ENCODE data around the gene MAPK12.

The MAPK12 gene

DNA sequence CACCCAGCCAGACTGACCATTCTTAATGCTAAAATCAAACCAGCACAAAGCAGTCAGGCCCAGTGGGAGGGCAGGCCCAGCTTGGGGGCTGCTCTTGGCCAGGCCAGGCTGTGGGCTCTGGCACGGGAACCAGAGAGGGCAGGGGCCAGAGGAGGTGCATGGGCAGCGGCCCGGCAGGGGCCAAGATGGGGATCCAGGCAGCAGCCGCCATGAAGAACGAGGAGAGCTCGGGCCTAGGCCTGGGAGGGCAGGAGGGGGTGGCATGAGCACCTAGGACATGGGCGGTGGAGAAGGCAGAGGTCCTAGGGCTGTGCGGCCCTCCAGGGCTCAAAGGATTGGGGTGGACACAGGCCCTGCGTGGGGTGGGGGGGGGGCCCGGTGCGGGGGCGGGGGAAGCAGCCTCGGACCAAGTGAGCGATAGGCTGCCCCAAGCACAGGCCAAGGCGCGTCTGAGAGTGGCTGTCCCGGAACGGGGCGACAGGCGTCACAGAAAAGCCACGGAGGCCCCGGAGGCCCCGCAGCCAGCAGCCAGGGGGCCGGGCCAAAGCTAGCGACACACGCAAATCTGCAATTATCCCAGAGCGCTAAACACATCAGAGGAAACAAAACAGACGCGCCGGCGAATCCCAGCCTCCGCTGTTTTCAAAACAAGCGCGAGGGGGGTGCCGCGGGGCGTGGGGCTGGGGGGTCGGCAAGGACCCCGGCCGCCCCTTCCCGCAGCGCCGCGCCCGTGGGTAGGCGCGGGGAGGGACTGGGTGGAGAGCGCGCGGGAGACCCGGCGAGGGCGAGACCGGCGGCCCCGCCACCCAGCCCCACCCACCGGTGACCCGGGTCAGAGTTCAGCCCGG, 37.7 kb upstream of the MAPK12 start:
- no peak for DNase-seq

DNA sequence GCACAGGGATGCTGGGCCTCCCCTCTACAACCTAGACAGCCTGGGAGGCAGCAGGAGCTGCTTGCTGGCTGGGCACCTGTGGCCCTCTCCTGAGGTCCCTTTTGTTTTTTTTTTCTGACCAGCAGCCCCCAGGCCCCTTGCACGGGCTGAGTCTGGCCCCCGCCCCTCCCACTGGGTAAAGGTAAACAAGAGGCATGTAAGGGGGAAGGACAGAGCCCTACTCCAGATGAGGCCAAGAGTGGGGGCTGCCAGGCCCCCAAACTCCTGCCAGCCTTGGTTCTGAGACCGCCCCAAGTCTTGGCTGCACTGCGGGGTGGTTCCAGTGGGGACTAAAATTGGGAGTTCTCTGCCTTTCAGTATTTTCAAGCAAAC, 36.8 kb upstream of the MAPK12 start:
- no peak for DNase-seq

- no peak for DNase-seq
Observed at GRCh38 chr22:50297510-50298265, 36.2 kb upstream of the MAPK12 start.

DNA sequence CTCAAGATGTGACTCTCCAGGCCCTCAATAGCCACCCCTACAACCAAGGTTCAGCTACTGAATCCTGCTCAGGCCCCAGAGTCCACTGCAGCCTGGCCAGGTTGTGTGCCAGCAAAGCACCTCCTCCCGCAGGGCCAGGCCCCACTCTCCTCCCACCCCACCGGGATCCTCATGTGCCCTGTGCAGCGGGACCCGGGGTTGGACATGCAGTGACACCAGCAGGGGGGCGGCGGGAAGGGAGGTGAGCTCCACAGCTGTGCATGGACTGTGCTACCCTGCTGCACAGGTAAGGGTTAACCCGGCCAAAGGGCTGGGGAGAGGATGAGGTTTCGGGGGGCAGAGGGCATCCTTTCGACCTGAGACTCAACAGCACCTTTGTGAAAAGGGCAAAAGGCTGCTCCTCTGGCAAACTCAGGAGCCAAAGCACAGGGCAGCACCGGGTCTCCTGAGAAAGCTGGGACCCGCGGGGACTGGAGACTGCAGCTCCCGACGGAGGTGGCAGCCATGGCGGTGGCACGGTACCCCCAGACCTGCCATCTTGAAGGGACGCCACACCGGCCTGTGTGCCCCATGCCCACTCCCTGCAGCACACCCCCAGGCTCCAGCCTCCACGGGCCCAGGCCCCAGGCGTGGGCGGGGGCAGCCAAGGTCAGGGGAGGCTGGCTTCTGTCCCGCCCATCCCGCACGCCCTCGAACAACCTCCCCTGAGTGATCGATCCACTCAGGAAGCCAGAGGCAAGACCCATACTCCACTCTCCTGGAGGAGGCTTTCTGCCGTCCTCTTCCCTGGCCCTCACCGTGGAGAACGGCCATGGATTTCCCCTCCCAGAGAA, 35.4 kb upstream of the MAPK12 start:
- DNase-seq = no peak

GRCh38 chr22:50294319-50294656, 32.8 kb upstream of the MAPK12 start:
- no peak for DNase-seq

- DNase-seq = peak; percentile 46
Observed at GRCh38 chr22:50293441-50294318, 32.2 kb upstream of the MAPK12 start.

DNA sequence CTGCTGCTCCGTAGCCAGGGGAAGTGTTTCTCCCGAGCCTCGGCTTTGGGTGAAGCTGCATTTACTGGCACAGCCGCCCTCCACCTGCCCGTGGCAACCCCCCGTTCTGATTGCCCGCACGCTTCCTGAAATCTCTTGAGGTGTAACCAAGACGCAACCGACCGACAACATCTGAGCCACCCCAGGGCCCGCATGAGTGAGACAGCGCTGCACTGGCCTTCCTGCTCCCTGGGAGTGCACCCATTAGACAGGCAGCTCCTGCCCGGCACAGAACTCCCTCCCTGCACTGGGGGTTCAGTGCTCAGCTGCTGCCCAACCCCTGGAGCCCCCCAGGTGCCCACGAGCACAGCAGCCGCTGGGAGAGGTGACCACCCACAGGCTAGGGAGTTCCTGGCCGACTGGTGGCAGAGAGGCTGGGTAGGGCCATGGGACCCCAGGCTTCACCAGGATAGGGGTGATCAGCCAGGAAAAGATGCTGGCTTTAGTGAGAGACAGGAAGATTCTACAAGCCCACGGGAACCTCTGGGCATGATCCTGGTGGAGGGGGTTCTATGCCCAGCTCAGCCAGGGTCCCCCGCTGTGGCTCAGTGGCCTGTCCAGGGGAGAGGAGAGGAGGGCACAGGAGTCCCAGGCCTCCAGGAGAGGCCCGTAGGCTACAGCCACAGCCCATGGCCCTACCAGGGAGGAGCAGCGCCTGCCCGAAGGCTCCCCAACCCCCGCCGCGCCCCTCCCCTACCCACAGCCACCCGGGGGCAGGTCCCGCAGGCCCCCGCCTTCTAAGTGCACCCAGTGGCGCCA, 31.4 kb upstream of the MAPK12 start:
- peak; percentile 13 for DNase-seq

DNA sequence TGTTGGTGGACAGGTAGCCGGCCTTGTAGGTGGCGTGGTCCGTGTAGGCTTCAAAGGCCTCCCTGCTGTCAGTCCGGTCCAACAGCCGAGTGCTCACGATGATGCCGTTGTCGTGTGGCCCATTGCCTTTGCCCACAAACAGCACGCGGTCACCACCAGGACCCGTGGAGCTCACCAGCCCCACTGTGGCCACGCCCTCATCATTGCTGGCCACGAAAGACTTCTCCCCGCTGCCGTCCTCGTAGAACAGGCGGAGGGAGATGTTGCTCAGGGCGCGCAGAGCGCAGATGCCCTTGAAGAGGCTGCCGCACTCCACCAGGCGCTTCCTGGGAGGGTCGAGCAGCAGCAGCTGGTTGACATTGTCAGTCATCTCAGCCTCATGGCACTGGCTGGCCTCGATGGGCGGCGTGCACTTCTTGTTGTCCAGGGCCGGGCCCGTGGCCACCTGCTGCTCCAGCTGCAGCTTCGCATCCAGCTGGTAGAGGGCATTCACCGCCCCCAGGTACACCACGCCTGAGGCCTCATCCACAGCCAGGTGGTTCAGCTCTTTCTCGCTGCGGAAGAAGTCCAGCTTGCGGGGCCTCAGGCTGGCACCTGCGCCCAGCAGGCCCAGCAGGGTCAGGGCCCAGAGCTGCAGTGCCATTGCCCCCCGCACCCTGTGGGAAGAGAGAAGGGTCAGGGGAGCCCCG, 28.6 kb upstream of the MAPK12 start:
- DNase-seq = no peak

- DNase-seq = no peak
Observed at GRCh38 chr22:50289151-50289941, 27.9 kb upstream of the MAPK12 start.

DNA sequence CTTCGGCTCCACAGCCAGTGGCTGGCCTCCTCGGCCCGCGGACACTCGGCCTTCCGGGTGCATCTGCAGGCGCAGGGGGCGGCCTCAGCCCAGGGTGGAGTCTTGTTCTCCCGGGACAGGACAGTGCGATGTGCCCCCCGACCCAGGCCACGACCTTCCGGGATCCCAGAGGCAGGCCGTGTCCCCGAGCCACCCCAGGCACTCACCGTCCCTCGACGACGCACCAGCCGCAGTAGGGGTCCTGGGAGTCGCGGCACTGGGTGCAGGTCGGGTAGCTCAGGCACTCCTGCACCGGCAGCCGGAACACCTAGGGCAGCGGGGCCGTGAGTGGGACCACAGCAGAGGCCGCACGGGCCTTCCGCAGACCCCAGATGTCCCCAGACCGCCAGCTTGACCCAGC, 26.2 kb upstream of the MAPK12 start:
- DNase-seq = no peak

DNA sequence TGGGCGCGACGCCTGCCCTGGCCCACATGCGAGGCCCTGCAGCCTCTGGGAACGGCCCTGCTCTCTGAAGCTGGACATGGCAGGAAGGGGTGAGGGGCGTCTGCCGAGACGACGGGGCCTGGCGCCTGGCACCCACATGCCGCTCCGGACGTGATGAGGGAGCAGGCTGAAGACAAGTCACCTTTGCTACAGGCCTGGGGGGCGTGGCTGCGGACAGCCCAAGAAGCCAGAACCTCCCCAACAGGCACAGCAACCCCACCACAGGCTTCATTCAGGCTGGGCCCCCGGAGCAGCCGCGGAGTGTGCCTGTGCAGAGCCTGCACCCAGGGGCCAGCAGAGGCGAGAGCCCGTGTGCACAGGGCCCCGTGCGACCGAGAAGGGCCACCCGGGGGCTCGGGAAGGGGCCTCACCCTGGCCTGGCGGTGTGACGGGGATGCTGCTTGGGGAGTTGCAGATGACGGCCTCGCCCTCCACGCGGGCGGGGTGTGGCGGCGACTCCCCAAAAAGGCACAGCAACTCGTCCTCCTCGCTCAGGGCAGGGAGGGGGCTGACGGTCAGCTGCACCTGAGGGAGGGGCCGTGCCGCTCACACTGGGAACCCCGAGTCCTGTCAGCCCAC, 25.3 kb upstream of the MAPK12 start:
- DNase-seq = no peak

DNA sequence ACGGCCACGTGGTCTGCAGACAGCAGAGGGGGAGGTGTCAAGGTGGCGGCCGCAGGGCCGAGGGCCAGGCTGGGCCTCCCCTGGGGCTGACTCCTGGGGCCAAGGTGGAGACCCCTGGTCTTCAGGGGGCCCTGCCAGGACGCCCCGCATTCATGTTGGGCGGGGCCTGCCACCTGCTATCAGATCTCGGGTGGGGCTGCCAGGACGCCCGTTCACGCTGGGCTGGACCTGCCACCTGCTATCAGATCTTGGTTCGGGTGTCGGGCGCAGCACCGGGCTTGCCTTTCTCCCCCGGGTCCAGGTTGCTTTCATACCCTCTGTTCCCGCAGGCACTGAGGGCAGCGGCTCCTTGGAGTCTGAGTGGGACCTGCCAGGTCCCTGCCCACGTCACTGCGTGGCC, 24.8 kb upstream of the MAPK12 start:
- DNase-seq = no peak

- no peak for DNase-seq
Observed at GRCh38 chr22:50285568-50286229, 24.2 kb upstream of the MAPK12 start.

DNA sequence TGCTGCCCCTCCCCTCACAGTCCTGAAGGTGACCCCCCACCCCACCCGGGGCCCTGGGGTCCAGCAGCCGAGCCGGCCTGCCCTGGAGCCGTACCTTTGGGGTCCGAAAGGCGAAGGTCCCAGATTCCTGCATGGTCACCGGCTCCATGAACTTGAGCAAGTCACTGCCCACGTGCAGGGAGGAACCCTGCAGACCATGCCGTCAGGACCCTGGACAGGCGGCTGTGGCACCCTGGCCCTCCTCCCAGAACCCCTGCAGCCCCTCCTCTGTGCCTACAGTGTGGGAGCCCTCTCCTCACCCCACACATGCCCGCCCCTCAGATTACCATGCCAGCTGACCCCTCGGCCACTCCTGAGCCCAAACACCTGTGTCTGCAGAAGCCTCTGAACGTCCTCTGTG, 23.0 kb upstream of the MAPK12 start:
- no peak for DNase-seq

DNA sequence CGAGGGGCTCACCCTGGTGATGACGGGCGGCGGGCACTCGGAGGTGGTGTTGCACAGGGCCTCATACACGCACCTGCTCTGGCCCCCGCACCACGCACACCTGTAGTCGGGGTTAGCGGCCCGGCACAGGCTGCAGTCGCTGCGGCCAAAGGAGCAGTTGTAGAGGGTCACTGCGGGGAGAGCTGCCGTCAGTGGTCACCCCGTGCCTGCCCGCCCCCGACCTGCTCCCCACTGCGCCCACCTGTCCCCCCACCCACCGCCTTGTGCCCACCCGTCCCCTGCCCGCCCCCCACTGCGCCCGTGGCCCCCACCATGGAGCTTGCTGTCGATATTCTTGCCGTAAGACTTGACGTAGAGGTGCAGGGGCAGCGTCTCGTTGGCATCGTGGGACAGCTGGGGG, 22.3 kb upstream of the MAPK12 start:
- no peak for DNase-seq

GRCh38 chr22:50282361-50283155, 21.1 kb upstream of the MAPK12 start:
- DNase-seq = no peak

- no peak for DNase-seq
Observed at GRCh38 chr22:50281957-50282356, 20.5 kb upstream of the MAPK12 start.

- no peak for DNase-seq
Observed at GRCh38 chr22:50281384-50281760, 19.9 kb upstream of the MAPK12 start.
